ENCODE data around the gene PLVAP. TPM values are rescaled to one million over a fixed set of nuclear protein-coding genes. Genes with fewer than 3 reads are reported as not detected.

The PLVAP gene
- total RNA-seq, 1 donor from 2014 or later, result 0.94 TPM

GRCh38 chr19:17333611-17334413 is 43.3 kb downstream of the PLVAP start:
- peaks cover 11% of the 10 kb centered on the region for H3K27me3 Mint-ChIP-seq (ENCODE audit: low read depth)
- H3K36me3 Mint-ChIP-seq, result peaks cover 10% of the 10 kb centered on the region
- DNase-seq (ENCODE audit: low spot score in 2 of 2, unreplicated experiment in 2 of 2), result no peak
- peak overlapping the region; percentile 74 for H3K4me3 Mint-ChIP-seq
- no peak for TF ChIP-seq CTCF (IDR thresholded peaks at IDR 0.05; ENCODE audit: unreplicated experiment)
- peak overlapping the region; percentile 45 for H3K27ac Mint-ChIP-seq
- H3K4me1 Mint-ChIP-seq, result peaks cover 19% of the 10 kb centered on the region
- H3K9me3 Mint-ChIP-seq, result no peaks in the 10 kb centered on the region

- H3K4me1 Mint-ChIP-seq, result peaks cover 14% of the 10 kb centered on the region
- peaks cover 11% of the 10 kb centered on the region for H3K27me3 Mint-ChIP-seq (ENCODE audit: low read depth)
- DNase-seq (ENCODE audit: low spot score in 2 of 2, unreplicated experiment in 2 of 2), result no peak
- no peak overlapping the region for H3K27ac Mint-ChIP-seq
- H3K4me3 Mint-ChIP-seq, result peak overlapping the region; percentile 58
- no peaks in the 10 kb centered on the region for H3K9me3 Mint-ChIP-seq
- no peak for TF ChIP-seq CTCF (IDR thresholded peaks at IDR 0.05; ENCODE audit: unreplicated experiment)
- H3K36me3 Mint-ChIP-seq, result peaks cover 10% of the 10 kb centered on the region
These were observed 44.2 kb downstream of the PLVAP start for GRCh38 chr19:17332677-17333581.

GRCh38 chr19:17332360-17332676 is 44.8 kb downstream of the PLVAP start:
- TF ChIP-seq CTCF (IDR thresholded peaks at IDR 0.05; ENCODE audit: unreplicated experiment), result no peak
- peak overlapping the region; percentile 22 for H3K4me3 Mint-ChIP-seq
- H3K36me3 Mint-ChIP-seq, result peaks cover 10% of the 10 kb centered on the region
- DNase-seq (ENCODE audit: low spot score in 2 of 2, unreplicated experiment in 2 of 2), result no peak
- no peak overlapping the region for H3K27ac Mint-ChIP-seq
- peaks cover 14% of the 10 kb centered on the region for H3K27me3 Mint-ChIP-seq (ENCODE audit: low read depth)
- no peaks in the 10 kb centered on the region for H3K9me3 Mint-ChIP-seq
- H3K4me1 Mint-ChIP-seq, result peaks cover 17% of the 10 kb centered on the region

GRCh38 chr19:17331045-17331558 is 46.0 kb downstream of the PLVAP start:
- Mint-ChIP-seq H3K4me3 (peak overlapping the region; percentile 45), H3K9me3 (no peaks in the 10 kb centered on the region)

More at GRCh38 chr19:17331045-17331558, 46.0 kb downstream of the PLVAP start:
- no peak for TF ChIP-seq CTCF (IDR thresholded peaks at IDR 0.05; ENCODE audit: unreplicated experiment)
- Mint-ChIP-seq H3K27me3 (ENCODE audit: low read depth) (peaks cover 14% of the 10 kb centered on the region), H3K4me1 (peaks cover 21% of the 10 kb centered on the region), H3K27ac (no peak overlapping the region), H3K36me3 (peaks cover 10% of the 10 kb centered on the region)
- DNase-seq (ENCODE audit: low spot score in 2 of 2, unreplicated experiment in 2 of 2), result no peak
